GM12801 (cell line): ENCODE measurements around the gene IL1RAPL1.

Experiments used
- CTCF ChIP-seq: IDR thresholded peaks from one replicate; pipeline ENCODE4 v1.5.1; 2011; ENCODE audit warnings: control low read depth; ENCODE audit not compliant: insufficient read length; ENCODE audit errors: extremely low read depth

The IL1RAPL1 gene

GRCh38 chrX:29590921-29591320 lies 1003.7 kb downstream of the IL1RAPL1 start:
- TF ChIP-seq CTCF = no peak

- no peak for TF ChIP-seq CTCF
Observed at GRCh38 chrX:29604381-29604780, 1017.1 kb downstream of the IL1RAPL1 start.

- no peak for TF ChIP-seq CTCF
Observed at GRCh38 chrX:29617276-29617675, 1030.0 kb downstream of the IL1RAPL1 start.

GRCh38 chrX:29617725-29618124 lies 1030.5 kb downstream of the IL1RAPL1 start:
- no peak for TF ChIP-seq CTCF

- TF ChIP-seq CTCF = no peak
Observed at GRCh38 chrX:29627833-29628232, 1040.6 kb downstream of the IL1RAPL1 start.

- no peak for TF ChIP-seq CTCF
Observed at GRCh38 chrX:29634516-29634915, 1047.3 kb downstream of the IL1RAPL1 start.

GRCh38 chrX:29636331-29636730 lies 1049.1 kb downstream of the IL1RAPL1 start:
- TF ChIP-seq CTCF = no peak

- no peak for TF ChIP-seq CTCF
Observed at GRCh38 chrX:29640106-29640505, 1052.9 kb downstream of the IL1RAPL1 start.
